HCT116 (cell line): Measurements from ENCODE around the gene DHDDS. TPM values are rescaled to one million over a fixed set of nuclear protein-coding genes. Genes with fewer than 3 reads are reported as not detected.

ENCODE experiments used
- ATAC-seq: fragments of 200-7000 bp; cut with Tn5 transposase; 2 replicates; pipeline ENCODE4 v1.9.1; 2020; ENCODE audit warnings: mild to moderate bottlenecking, moderate library complexity
- BruUV-seq: library from RNA; stranded (reverse); fragments of 400-500 nt; replicated peaks from 2 replicates; lab custom pipeline; 2021; lab: Mats Ljungman, UMichigan
- CTCF ChIA-PET: fragments of 300-600 bp; sonication (Branson Sonifier 250); formaldehyde crosslinking; loops from one replicate; lab custom pipeline; 2021; ENCODE audit warnings: antibody characterized with exemption; lab: Charles Lee
- POLR2A ChIA-PET: fragments of 300-600, 350-600 bp; sonication (Branson Sonifier 250); formaldehyde crosslinking; loops from one replicate; lab custom pipeline; 2021; ENCODE audit warnings: antibody characterized with exemption; lab: Charles Lee
- RAD21 ChIA-PET, 2 experiments: fragments of 300-600 bp; sonication (Branson Sonifier 250); formaldehyde crosslinking; loops; one replicate each; lab custom pipeline; 2023; ENCODE audit warnings: low total read pairs in 2 of 2; ENCODE audit not compliant: uncharacterized antibody in 2 of 2, unreplicated experiment in 2 of 2, low non-redundant PET in 1 of 2; lab: Charles Lee
- DNase-seq: peaks from one replicate; pipeline ENCODE4 v3.0.0-alpha.2; 2010; ENCODE audit warnings: low read depth, low spot score
- H2AFZ ChIP-seq: fragments of 200-600 bp; shearing (Covaris generic), sonication (generic); 2 replicates; pipeline ENCODE4 v1.6.1; 2017; ENCODE audit warnings: low read depth, mixed run types, mixed read lengths, antibody characterized with exemption, low read length; ENCODE audit not compliant: poor library complexity, severe bottlenecking
- H3K27ac ChIP-seq: 2 replicates; pipeline ENCODE4 v1.5.1; 2012; ENCODE audit warnings: low read depth, low read length
- H3K27me3 ChIP-seq: fragments of 200-600 bp; sonication (generic); 2 replicates; pipeline ENCODE4 v1.6.1; 2016; ENCODE audit warnings: mixed run types, low read length, mixed read lengths; ENCODE audit not compliant: insufficient read depth
- H3K36me3 ChIP-seq, 2 experiments: fragments of 200-500 bp in 1 of 2; fragments of 200-600 bp in 1 of 2; sonication (Bioruptor generic) in 1 of 2; sonication (generic) in 1 of 2; 2 replicates each; pipeline versions ENCODE4 v1.5.1 to v1.6.1; 2014 to 2016; ENCODE audit warnings: low read length in 2 of 2, inconsistent platforms in 1 of 2, mixed read lengths in 1 of 2, mixed run types in 1 of 2; ENCODE audit not compliant: insufficient read depth in 2 of 2, control insufficient read depth in 1 of 2
- H3K4me1 ChIP-seq, 2 experiments: fragments of 200-600 bp in 1 of 2; sonication (generic) in 1 of 2; 2 replicates each; pipeline versions ENCODE4 v1.5.1 to v1.6.1; 2012 to 2017; ENCODE audit warnings: low read length in 2 of 2, inconsistent platforms in 1 of 2, mild to moderate bottlenecking in 1 of 2, mixed read lengths in 1 of 2, mixed run types in 1 of 2, moderate library complexity in 1 of 2; ENCODE audit not compliant: insufficient read depth in 2 of 2, control insufficient read depth in 1 of 2
- H3K4me2 ChIP-seq: fragments of 200-600 bp; sonication (generic); 2 replicates; pipeline ENCODE4 v1.6.1; 2017; ENCODE audit warnings: mixed run types, low read length, mixed read lengths
- H3K4me3 ChIP-seq, 2 experiments: fragments of 200-600 bp in 1 of 2; sonication (generic) in 1 of 2; replicated peaks in 1 of 2; 2 replicates each; pipeline ENCODE4 v1.5.1; 2011 to 2016; ENCODE audit warnings: low read length in 2 of 2, control low read depth in 1 of 2, low read depth in 1 of 2, mild to moderate bottlenecking in 1 of 2, mixed read lengths in 1 of 2, mixed run types in 1 of 2
- H3K79me2 ChIP-seq: fragments of 200-600 bp; sonication (generic); 2 replicates; pipeline ENCODE4 v1.6.1; 2017; ENCODE audit warnings: mild to moderate bottlenecking, mixed run types, low read length, moderate library complexity, mixed read lengths; ENCODE audit not compliant: insufficient read depth
- H3K9ac ChIP-seq: fragments of 200-600 bp; sonication (generic); 2 replicates; pipeline ENCODE4 v1.6.1; 2016; ENCODE audit warnings: low read length, mixed read lengths
- H3K9me2 ChIP-seq: fragments of 200-600 bp; sonication (generic), shearing (Covaris generic); 2 replicates; pipeline ENCODE4 v1.6.1; 2017; ENCODE audit warnings: mixed run types, mild to moderate bottlenecking, moderate library complexity; ENCODE audit not compliant: insufficient read depth
- H3K9me3 ChIP-seq, 2 experiments: fragments of 200-500 bp in 1 of 2; fragments of 200-600 bp in 1 of 2; sonication (Bioruptor generic) in 1 of 2; sonication (generic) in 1 of 2; 2 replicates each; pipeline ENCODE4 v1.6.1; 2014 to 2017; ENCODE audit warnings: low read length in 2 of 2, mixed read lengths in 2 of 2, inconsistent platforms in 1 of 2, low read depth in 1 of 2, mild to moderate bottlenecking in 1 of 2, mixed run types in 1 of 2, moderate library complexity in 1 of 2; ENCODE audit not compliant: control insufficient read depth in 1 of 2, insufficient read depth in 1 of 2
- H4K20me1 ChIP-seq: fragments of 200-600 bp; sonication (generic), shearing (Covaris generic); 2 replicates; pipeline ENCODE4 v1.6.1; 2017; ENCODE audit warnings: mixed run types, mild to moderate bottlenecking, moderate library complexity; ENCODE audit not compliant: insufficient read depth
- ATF3 ChIP-seq: IDR thresholded peaks from 2 replicates; pipeline ENCODE4 v1.6.1; 2012
- CBX3 ChIP-seq: IDR thresholded peaks from 2 replicates; pipeline ENCODE4 v1.6.1; 2012; ENCODE audit warnings: low read depth
- CEBPB ChIP-seq: IDR thresholded peaks from 2 replicates; pipeline ENCODE4 v1.6.1; 2012; ENCODE audit warnings: low read depth
- CTCF ChIP-seq, 3 experiments: fragments of 200-600 bp in 1 of 3; sonication (generic) in 1 of 3; IDR thresholded peaks in 2 of 3; conservative IDR thresholded peaks in 1 of 3; 2 replicates each; pipeline ENCODE4 v1.5.1; 2012 to 2017; ENCODE audit warnings: low read depth in 2 of 3, low read length in 2 of 3, antibody characterized with exemption in 1 of 3, borderline replicate concordance in 1 of 3, control low read depth in 1 of 3, mild to moderate bottlenecking in 1 of 3, mixed read lengths in 1 of 3, mixed run types in 1 of 3, moderate library complexity in 1 of 3; ENCODE audit not compliant: insufficient read depth in 1 of 3
- ELF1 ChIP-seq: IDR thresholded peaks from 2 replicates; pipeline ENCODE4 v1.6.1; 2012; ENCODE audit warnings: low read depth, borderline replicate concordance
- EZH2 ChIP-seq: fragments of 200-600 bp; sonication (generic); IDR thresholded peaks from 2 replicates; pipeline ENCODE4 v1.6.1; 2017; ENCODE audit warnings: antibody characterized with exemption, mixed run types
- EZH2phosphoT487 ChIP-seq: fragments of 200-600 bp; IDR thresholded peaks from 2 replicates; pipeline ENCODE4 v1.6.1; 2018; ENCODE audit warnings: antibody characterized with exemption, borderline replicate concordance
- FOSL1 ChIP-seq: IDR thresholded peaks from 2 replicates; pipeline ENCODE4 v1.6.1; 2012; ENCODE audit warnings: low read depth
- JUND ChIP-seq: IDR thresholded peaks from 2 replicates; pipeline ENCODE4 v1.6.1; 2012
- POLR2A ChIP-seq: IDR thresholded peaks from 2 replicates; pipeline ENCODE4 v1.7.0; 2011; ENCODE audit warnings: borderline replicate concordance; ENCODE audit not compliant: insufficient read depth, insufficient read length; ENCODE audit errors: extremely low read depth
- POLR2AphosphoS5 ChIP-seq: IDR thresholded peaks from 2 replicates; pipeline ENCODE4 v1.6.1; 2011; ENCODE audit warnings: mild to moderate bottlenecking, low read depth, low read length, moderate library complexity
- RAD21 ChIP-seq: IDR thresholded peaks from 2 replicates; pipeline ENCODE4 v1.6.1; 2012; ENCODE audit warnings: low read depth, mild to moderate bottlenecking
- SIN3A ChIP-seq: IDR thresholded peaks from 2 replicates; pipeline ENCODE4 v1.6.1; 2012; ENCODE audit warnings: low read depth
- SRF ChIP-seq: IDR thresholded peaks from 2 replicates; pipeline ENCODE4 v1.6.1; 2012; ENCODE audit warnings: low read depth
- YY1 ChIP-seq: IDR thresholded peaks from 2 replicates; pipeline ENCODE4 v1.6.1; 2011; ENCODE audit warnings: low read length, low read depth, moderate library complexity, mild to moderate bottlenecking; ENCODE audit not compliant: insufficient replicate concordance; ENCODE audit errors: extremely low read depth
- ZFX ChIP-seq: fragments of 450-650 bp; IDR thresholded peaks from 2 replicates; pipeline ENCODE4 v1.6.1; 2017
- ZNF274 ChIP-seq: fragments of 200-500 bp; sonication (Bioruptor generic); IDR thresholded peaks from 2 replicates; pipeline ENCODE4 v1.6.1; 2014; ENCODE audit warnings: mild to moderate bottlenecking, low read depth, low read length, inconsistent platforms
- intact Hi-C: fragments of 100-400 bp; cut with micrococcal nuclease; formaldehyde crosslinking; loops from 2 replicates; pipeline ENCODE4 v1.10.0; 2022
- total RNA-seq: library from RNA; stranded (reverse); gene quantifications from one replicate; pipeline ENCODE4 v1.2.1, GENCODE V29; 2021; ENCODE audit not compliant: unreplicated experiment
- TF ChIP-seq, protein P1 (sequence below): IDR thresholded peaks from 2 replicates; pipeline ENCODE4 v1.6.1; 2012; ENCODE audit warnings: low read depth
- TF ChIP-seq, protein P2 (sequence below): IDR thresholded peaks from 2 replicates; pipeline ENCODE4 v1.6.1; 2012
- TF ChIP-seq, protein P3 (sequence below): IDR thresholded peaks from 2 replicates; pipeline ENCODE4 v1.6.1; 2011; ENCODE audit warnings: mild to moderate bottlenecking, low read length, moderate library complexity; ENCODE audit not compliant: insufficient replicate concordance; ENCODE audit errors: extremely low read depth

DHDDS gene
- total RNA-seq, 1 experiment from 2014 or later: 46.0 TPM

GRCh38 chr1:26475989-26476388, 43.9 kb downstream of the DHDDS start:
- intact Hi-C loops: no loop called here
- H3K9me2 ChIP-seq: no peaks in the 10 kb centered on the region
- H2AFZ ChIP-seq: no peak overlapping the region
- peaks cover 20% of the 10 kb centered on the region; the same call in 1 of the 2 replicates for H4K20me1 ChIP-seq
- peaks cover 23% of the 10 kb centered on the region for H3K79me2 ChIP-seq
- H3K27ac ChIP-seq: no peak overlapping the region
- no peak for DNase-seq
- ChIA-PET POLR2A (no interaction called here), RAD21 (no interaction called here), CTCF (no interaction called here)
- H3K4me2 ChIP-seq: no peak overlapping the region
- no peak overlapping the region for H3K4me3 ChIP-seq
- peaks cover 25 to 34% of the 10 kb centered on the region in 2 experiments for H3K36me3 ChIP-seq
- BruUV-seq: no TSS peak
- H3K4me1 ChIP-seq: peaks cover 13 to 22% of the 10 kb centered on the region in 2 experiments
- no peaks in the 10 kb centered on the region for H3K27me3 ChIP-seq
- H3K9me3 ChIP-seq: no peaks in the 10 kb centered on the region
- no peak overlapping the region for H3K9ac ChIP-seq
- no peak for TF ChIP-seq POLR2A
- TF ChIP-seq SIN3A: no peak
- no peak for TF ChIP-seq CBX3
- TF ChIP-seq, protein P1, sequence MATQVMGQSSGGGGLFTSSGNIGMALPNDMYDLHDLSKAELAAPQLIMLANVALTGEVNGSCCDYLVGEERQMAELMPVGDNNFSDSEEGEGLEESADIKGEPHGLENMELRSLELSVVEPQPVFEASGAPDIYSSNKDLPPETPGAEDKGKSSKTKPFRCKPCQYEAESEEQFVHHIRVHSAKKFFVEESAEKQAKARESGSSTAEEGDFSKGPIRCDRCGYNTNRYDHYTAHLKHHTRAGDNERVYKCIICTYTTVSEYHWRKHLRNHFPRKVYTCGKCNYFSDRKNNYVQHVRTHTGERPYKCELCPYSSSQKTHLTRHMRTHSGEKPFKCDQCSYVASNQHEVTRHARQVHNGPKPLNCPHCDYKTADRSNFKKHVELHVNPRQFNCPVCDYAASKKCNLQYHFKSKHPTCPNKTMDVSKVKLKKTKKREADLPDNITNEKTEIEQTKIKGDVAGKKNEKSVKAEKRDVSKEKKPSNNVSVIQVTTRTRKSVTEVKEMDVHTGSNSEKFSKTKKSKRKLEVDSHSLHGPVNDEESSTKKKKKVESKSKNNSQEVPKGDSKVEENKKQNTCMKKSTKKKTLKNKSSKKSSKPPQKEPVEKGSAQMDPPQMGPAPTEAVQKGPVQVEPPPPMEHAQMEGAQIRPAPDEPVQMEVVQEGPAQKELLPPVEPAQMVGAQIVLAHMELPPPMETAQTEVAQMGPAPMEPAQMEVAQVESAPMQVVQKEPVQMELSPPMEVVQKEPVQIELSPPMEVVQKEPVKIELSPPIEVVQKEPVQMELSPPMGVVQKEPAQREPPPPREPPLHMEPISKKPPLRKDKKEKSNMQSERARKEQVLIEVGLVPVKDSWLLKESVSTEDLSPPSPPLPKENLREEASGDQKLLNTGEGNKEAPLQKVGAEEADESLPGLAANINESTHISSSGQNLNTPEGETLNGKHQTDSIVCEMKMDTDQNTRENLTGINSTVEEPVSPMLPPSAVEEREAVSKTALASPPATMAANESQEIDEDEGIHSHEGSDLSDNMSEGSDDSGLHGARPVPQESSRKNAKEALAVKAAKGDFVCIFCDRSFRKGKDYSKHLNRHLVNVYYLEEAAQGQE: no peak
- no peak for TF ChIP-seq POLR2AphosphoS5
- no peak for TF ChIP-seq SRF
- TF ChIP-seq, protein P2, sequence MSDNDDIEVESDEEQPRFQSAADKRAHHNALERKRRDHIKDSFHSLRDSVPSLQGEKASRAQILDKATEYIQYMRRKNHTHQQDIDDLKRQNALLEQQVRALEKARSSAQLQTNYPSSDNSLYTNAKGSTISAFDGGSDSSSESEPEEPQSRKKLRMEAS: no peak
- TF ChIP-seq EZH2: no peak
- no peak for TF ChIP-seq RAD21
- TF ChIP-seq ELF1: no peak
- TF ChIP-seq EZH2phosphoT487: no peak
- no peak for TF ChIP-seq FOSL1
- TF ChIP-seq YY1: no peak
- no peak for TF ChIP-seq CEBPB
- no peak for TF ChIP-seq ZNF274
- TF ChIP-seq ZFX: no peak
- TF ChIP-seq CTCF (IDR thresholded peaks at IDR 0.05 in 2 of 3, conservative IDR thresholded peaks at IDR 0.05 in 1 of 3; ENCODE audit: borderline replicate concordance in 1 of 3, insufficient read depth in 1 of 3, low read depth in 2 of 3, low read length in 2 of 3): no peak
- TF ChIP-seq, protein P3, sequence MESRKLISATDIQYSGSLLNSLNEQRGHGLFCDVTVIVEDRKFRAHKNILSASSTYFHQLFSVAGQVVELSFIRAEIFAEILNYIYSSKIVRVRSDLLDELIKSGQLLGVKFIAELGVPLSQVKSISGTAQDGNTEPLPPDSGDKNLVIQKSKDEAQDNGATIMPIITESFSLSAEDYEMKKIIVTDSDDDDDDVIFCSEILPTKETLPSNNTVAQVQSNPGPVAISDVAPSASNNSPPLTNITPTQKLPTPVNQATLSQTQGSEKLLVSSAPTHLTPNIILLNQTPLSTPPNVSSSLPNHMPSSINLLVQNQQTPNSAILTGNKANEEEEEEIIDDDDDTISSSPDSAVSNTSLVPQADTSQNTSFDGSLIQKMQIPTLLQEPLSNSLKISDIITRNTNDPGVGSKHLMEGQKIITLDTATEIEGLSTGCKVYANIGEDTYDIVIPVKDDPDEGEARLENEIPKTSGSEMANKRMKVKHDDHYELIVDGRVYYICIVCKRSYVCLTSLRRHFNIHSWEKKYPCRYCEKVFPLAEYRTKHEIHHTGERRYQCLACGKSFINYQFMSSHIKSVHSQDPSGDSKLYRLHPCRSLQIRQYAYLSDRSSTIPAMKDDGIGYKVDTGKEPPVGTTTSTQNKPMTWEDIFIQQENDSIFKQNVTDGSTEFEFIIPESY: no peak
- TF ChIP-seq JUND: no peak
- TF ChIP-seq ATF3: no peak
- TF ChIP-seq, all 23 proteins: peak for 0
- no peak for ATAC-seq
